ENCODE data around the gene ZNF74. TPM values are rescaled to one million over a fixed set of nuclear protein-coding genes. Genes with fewer than 3 reads are reported as not detected.

ZNF74 gene
- polyA plus RNA-seq, 3 donors: 1.9 to 4.8 (median 1.9) TPM

GRCh38 chr22:20401376-20402014 lies 7.5 kb downstream of the ZNF74 start:
- no peak overlapping the region for H3K4me3 Mint-ChIP-seq
- Histone ChIP-seq H3K36me3 (replicated peaks in 1 of 2; ENCODE audit: control insufficient read depth in 1 of 2, insufficient read depth in 2 of 2, low read length in 2 of 2) (peaks cover 15 to 41% of the 10 kb centered on the region in 2 donors), H3K27ac (ENCODE audit: low read depth in 1 of 2, low read length in 2 of 2) (no peak overlapping the region), H3K4me1 (ENCODE audit: control insufficient read depth in 1 of 2, insufficient read depth in 2 of 2, low read length in 2 of 2) (no peaks in the 10 kb centered on the region), H3K27me3 (ENCODE audit: control insufficient read depth in 2 of 2, insufficient read depth in 2 of 2, low read length in 2 of 2) (no peaks in the 10 kb centered on the region), H3K9ac (ENCODE audit: insufficient read depth, low read length, poor library complexity, severe bottlenecking) (no peak overlapping the region), H3K9me3 (replicated peaks in 1 of 2; ENCODE audit: control insufficient read depth in 1 of 2, insufficient read depth in 1 of 2, low read length in 2 of 2) (no peaks in the 10 kb centered on the region), H3K79me2 (ENCODE audit: insufficient read depth, low read length) (no peaks in the 10 kb centered on the region), H4K20me1 (ENCODE audit: insufficient read depth, low read length) (no peaks in the 10 kb centered on the region), H3K4me2 (replicated peaks; ENCODE audit: extremely low read depth, low read length, poor library complexity, severe bottlenecking) (no peak overlapping the region), H2AFZ (ENCODE audit: insufficient read depth, low read depth, low read length, poor library complexity, severe bottlenecking) (no peak overlapping the region), H3K4me3 (replicated peaks in 1 of 3; ENCODE audit: low read depth in 2 of 3, low read length in 3 of 3) (no peak overlapping the region)
- H3K9me3 Mint-ChIP-seq: peaks cover 0 to 2% (median 0%) of the 10 kb centered on the region in 7 donors
- peaks cover 0 to 2% (median 0%) of the 10 kb centered on the region in 3 donors for H3K27me3 Mint-ChIP-seq (ENCODE audit: low read depth in 3 of 3)
- H3K27ac Mint-ChIP-seq: no peak overlapping the region
- H3K36me3 Mint-ChIP-seq: peaks cover 30 to 43% of the 10 kb centered on the region in 2 donors
- intact Hi-C loops (cut with micrococcal nuclease): no loop called here
- peaks cover 3% of the 10 kb centered on the region for H3K4me1 Mint-ChIP-seq
- DNase-seq: no peak
- TF ChIP-seq CTCF (IDR thresholded peaks at IDR 0.05): no peak
- 99% methylated on average over 9 of the region's 13 CpGs for WGBS (ENCODE audit: insufficient coverage)

- Histone ChIP-seq H3K4me2 (replicated peaks; ENCODE audit: extremely low read depth, low read length, poor library complexity, severe bottlenecking) (no peak overlapping the region), H3K9me3 (replicated peaks in 1 of 2; ENCODE audit: control insufficient read depth in 1 of 2, insufficient read depth in 1 of 2, low read length in 2 of 2) (no peaks in the 10 kb centered on the region), H3K27me3 (ENCODE audit: control insufficient read depth in 2 of 2, insufficient read depth in 2 of 2, low read length in 2 of 2) (no peaks in the 10 kb centered on the region), H3K4me1 (ENCODE audit: control insufficient read depth in 1 of 2, insufficient read depth in 2 of 2, low read length in 2 of 2) (no peaks in the 10 kb centered on the region), H2AFZ (ENCODE audit: insufficient read depth, low read depth, low read length, poor library complexity, severe bottlenecking) (no peak overlapping the region), H4K20me1 (ENCODE audit: insufficient read depth, low read length) (no peaks in the 10 kb centered on the region), H3K27ac (ENCODE audit: low read depth in 1 of 2, low read length in 2 of 2) (no peak overlapping the region), H3K36me3 (replicated peaks in 1 of 2; ENCODE audit: control insufficient read depth in 1 of 2, insufficient read depth in 2 of 2, low read length in 2 of 2) (peaks cover 20 to 51% of the 10 kb centered on the region in 2 donors), H3K9ac (ENCODE audit: insufficient read depth, low read length, poor library complexity, severe bottlenecking) (no peak overlapping the region), H3K79me2 (ENCODE audit: insufficient read depth, low read length) (no peaks in the 10 kb centered on the region), H3K4me3 (replicated peaks in 1 of 3; ENCODE audit: low read depth in 2 of 3, low read length in 3 of 3) (no peak overlapping the region)
- intact Hi-C loops (cut with micrococcal nuclease): no loop called here
- Mint-ChIP-seq H3K4me3 (no peak overlapping the region), H3K27ac (peak overlapping the region in 1 of 7 donors; percentile 21), H3K27me3 (ENCODE audit: low read depth in 3 of 3) (peaks cover 0 to 2% (median 0%) of the 10 kb centered on the region in 3 donors), H3K9me3 (peaks cover 0 to 2% (median 0%) of the 10 kb centered on the region in 7 donors), H3K4me1 (no peaks in the 10 kb centered on the region), H3K36me3 (peaks cover 38 to 51% of the 10 kb centered on the region in 2 donors)
- 100% methylated on average over 9 of the region's 9 CpGs for WGBS (ENCODE audit: insufficient coverage)
- TF ChIP-seq CTCF (IDR thresholded peaks at IDR 0.05): no peak
- DNase-seq: no peak
Observed at GRCh38 chr22:20402960-20403778, 9.2 kb downstream of the ZNF74 start.
